ENCODE measurements around the gene ATP4B.

The ATP4B gene

GRCh38 chr13:113657851-113658741 lies at the start of gene ATP4B:
Gene ATP4B, minus strand, starts transcription at chr13:113658198. Its CDS starts 54 bp downstream, at chr13:113658144.
- no peak for DNase-seq (ENCODE audit: low read depth, low spot score)

DNA sequence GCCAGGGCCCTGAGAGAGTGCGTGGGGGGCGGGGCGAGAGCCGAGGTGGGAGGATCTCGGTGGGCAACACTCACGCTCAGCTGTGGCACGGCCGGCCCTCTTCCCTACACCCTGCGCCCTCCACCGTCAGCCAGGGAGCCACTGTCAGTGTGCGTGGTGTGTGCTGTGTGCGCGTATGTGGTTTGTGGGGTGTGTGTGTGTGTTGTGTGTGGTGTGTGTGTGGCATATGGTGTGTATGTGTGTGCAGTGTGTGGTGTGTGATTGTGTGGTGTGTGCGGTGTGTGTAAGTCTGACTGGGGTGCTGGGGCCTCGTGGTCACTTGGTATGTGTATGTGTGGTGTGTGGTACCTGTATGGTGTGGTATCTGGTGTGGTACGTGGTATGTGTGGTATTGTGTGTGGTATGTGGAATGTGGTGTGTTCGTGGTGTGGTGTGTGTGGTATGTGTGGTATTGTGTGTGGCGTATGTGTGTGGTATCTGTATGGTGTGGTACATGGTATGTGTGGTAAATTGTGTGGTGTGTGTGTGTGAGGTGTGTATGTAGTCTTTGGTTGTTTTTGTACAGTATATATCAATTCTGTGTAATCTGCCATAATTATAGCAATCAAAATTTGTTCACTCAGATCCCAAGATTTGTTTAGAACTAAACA lies 14.1 kb upstream of the ATP4B start:
- DNase-seq (ENCODE audit: low read depth, low spot score): no peak

GRCh38 chr13:113671066-113672001 lies 13.3 kb upstream of the ATP4B start:
- no peak for DNase-seq (ENCODE audit: low read depth, low spot score)

DNA sequence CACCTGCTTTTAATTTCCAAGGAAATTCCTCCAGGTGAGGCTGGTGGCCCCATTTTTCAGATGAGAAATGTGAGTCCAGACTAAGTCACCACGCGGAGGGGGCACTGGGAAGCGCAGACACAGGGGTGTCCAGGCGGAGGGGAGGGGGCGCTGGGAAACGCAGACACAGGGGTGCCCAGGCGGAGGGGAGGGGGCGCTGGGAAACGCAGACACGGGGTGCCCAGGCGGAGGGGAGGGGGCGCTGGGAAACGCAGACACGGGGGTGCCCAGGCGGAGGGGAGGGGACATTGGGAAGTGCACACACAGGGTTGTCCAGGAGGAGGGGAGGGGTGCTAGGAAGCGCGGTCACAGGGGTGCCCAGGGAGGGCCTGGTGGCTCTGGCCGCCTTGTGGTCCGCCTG lies 12.5 kb upstream of the ATP4B start:
- DNase-seq (ENCODE audit: low read depth, low spot score): no peak

GRCh38 chr13:113669755-113670341 lies 11.8 kb upstream of the ATP4B start:
- DNase-seq (ENCODE audit: low read depth, low spot score): no peak

DNA sequence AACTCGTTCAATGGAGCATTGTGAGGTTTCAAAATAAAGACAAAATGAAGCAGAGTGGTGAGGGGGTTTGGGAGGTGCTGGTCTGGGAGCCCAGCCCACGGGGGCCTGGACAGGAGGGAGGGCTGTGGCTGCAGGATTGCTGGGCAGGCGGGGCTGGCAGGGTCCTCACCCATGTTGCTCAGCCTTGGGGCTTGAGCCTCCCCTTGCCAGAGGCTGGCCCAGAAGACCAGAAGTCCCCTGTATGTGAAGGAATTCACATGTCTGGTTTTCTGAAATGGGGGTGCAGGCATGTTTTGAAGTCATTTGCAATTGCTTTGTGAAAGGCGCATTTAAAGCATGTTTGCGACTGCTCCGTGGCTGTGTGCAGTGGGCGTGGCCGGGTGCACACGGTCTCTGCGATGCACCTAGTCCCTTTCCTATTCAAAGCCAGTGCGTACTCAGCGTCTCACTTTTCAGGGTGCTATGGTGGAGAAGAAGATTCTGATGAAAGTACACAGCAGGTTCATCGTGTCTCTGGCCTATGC lies 11.3 kb upstream of the ATP4B start:
- DNase-seq (ENCODE audit: low read depth, low spot score): no peak

DNA sequence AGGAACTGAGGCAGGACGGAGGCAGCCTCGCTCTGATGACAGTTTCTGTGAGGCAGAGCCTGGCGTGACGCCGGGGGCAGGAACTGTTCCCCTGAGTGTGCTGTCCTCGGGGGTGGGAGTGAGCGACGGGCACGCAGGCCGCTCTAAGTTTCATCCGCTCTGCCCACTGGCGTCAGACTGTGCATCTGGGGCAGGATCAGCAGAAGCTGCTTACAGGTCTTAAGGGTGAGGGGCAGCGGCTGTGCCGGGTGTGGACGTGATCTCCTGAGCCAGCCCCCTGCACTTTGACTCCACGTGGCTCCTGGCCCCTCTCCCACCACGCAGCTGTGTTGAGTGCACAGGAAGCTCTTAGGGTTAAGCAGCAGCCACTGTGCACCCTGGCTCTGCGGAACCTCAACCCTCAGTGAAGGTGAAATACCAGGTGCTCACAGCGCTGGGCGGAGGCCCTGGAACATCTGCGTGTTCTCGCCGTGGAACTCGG lies 10.5 kb upstream of the ATP4B start:
- DNase-seq (ENCODE audit: low read depth, low spot score): no peak

DNA sequence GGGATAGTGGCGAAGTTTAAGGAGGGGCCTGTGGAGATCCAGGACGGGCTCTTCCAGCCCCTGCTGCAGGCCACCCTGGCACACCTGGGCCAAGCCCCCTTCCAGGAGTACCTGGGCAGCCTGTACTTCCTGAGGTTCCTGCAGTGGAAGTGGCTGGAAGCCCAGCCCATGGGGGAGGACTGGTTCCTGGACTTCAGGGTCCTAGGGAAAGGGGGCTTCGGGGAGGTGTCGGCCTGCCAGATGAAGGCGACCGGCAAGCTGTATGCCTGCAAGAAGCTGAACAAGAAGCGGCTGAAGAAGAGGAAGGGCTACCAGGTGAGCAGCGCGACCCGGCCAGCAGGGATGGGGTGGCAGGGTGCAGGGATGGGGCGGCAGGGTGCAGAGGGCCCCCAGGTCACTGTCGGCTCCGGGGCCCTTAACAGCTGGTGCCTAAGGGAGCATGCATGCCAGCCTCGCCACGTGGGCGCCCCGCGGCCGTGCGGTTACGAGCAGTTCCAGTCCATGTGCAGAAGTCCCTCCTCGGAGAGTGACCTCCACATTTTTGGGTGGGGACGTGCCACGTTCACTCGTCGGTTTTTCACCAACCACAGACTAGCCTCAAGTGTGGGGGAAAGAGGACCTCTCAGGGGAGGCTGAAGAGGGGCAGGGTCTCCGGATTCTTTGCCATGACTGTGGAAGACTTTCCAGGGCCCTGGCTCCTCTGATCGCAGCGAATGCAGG lies 9.9 kb upstream of the ATP4B start:
- DNase-seq (ENCODE audit: low read depth, low spot score): no peak

DNA sequence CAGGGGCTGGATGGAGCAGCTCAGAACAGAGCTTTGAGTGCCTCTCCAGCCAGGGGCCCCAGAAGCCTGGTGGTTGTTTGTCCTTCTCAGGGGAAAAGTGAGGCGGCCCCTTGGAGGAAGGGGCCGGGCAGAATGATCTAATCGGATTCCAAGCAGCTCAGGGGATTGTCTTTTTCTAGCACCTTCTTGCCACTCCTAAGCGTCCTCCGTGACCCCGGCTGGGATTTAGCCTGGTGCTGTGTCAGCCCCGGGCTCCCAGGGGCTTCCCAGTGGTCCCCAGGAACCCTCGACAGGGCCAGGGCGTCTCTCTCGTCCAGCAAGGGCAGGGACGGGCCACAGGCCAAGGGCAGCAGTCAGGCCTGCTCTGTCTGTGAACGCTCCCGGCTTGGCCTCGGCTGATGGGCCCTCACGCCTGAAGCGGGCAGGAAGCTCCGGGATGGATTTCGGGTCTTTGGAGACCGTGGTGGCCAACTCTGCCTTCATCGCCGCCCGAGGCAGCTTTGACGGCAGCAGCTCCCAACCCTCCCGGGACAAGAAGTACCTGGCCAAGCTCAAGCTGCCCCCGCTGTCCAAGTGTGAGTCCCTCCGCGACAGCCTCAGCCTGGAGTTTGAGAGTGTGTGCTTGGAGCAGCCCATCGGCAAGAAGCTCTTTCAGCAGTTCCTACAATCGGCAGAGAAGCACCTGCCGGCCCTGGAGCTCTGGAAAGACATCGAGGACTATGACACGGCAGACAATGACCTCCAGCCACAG lies 9.1 kb upstream of the ATP4B start, which contains the start of gene GRK1:
GRK1 (plus strand) TSS at position 269 of the 751 bp plus-strand sequence; CDS start at position 437, 168 bp downstream.
- DNase-seq (ENCODE audit: low read depth, low spot score): no peak

GRCh38 chr13:113666329-113666670 lies 8.3 kb upstream of the ATP4B start:
- no peak for DNase-seq (ENCODE audit: low read depth, low spot score)

- no peak for DNase-seq (ENCODE audit: low read depth, low spot score)
These were observed 7.8 kb upstream of the ATP4B start for GRCh38 chr13:113665597-113666328.

GRCh38 chr13:113664751-113665596 lies 7.0 kb upstream of the ATP4B start:
- no peak for DNase-seq (ENCODE audit: low read depth, low spot score)

GRCh38 chr13:113663934-113664333 lies 5.9 kb upstream of the ATP4B start:
- no peak for DNase-seq (ENCODE audit: low read depth, low spot score)

DNA sequence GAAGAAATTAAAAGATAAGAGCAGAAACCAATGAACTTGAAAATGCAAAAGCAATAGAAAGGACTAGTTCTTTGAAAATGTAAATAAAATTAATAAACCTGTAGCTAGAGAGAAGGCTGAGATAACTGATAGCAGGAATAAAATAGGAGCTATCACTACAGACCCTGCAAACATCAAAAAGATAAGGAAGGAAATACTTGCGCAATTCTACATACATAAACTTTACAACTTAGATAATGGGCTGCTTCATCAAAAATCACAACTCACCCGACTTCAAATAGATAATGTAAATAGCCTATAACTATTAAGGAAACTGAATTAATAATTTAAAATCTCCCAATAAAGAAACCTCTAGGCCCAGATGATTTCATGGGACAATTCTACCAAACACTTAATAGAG lies 3.5 kb upstream of the ATP4B start:
- no peak for DNase-seq (ENCODE audit: low read depth, low spot score)

GRCh38 chr13:113660066-113660465 lies 2.1 kb upstream of the ATP4B start:
- DNase-seq (ENCODE audit: low read depth, low spot score): no peak

- DNase-seq (ENCODE audit: low read depth, low spot score): no peak
These were observed 1.3 kb upstream of the ATP4B start for GRCh38 chr13:113659337-113659736.

DNA sequence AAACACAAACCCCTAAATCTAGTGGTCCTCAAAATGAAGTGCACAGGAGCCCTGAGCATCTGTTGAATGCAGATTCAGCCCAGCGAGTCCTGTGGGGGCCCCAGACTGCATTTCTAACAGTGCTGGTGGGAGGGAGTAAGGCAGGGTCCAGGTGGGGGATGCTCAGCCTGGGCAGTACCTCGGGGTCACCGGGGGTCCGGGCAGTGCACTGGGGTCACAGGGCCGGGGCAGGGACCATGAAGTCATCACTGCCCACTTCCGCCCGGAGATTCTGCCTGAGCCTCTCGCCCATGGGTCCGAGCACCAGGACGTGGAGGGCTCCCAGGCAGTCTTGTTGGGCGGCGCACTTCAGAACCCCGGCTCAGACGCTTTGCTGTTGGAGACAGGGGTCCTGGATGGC lies 838 bp upstream of the ATP4B start:
- DNase-seq (ENCODE audit: low read depth, low spot score): no peak

Measured in activated naive CD8-positive, alpha-beta T cell treated with anti-CD3 and anti-CD28 coated beads, Interleukin-2, amount 50 U/mL, for 16 hours (primary cell).